ENCODE measurements around the gene ANKFY1.

DNA sequence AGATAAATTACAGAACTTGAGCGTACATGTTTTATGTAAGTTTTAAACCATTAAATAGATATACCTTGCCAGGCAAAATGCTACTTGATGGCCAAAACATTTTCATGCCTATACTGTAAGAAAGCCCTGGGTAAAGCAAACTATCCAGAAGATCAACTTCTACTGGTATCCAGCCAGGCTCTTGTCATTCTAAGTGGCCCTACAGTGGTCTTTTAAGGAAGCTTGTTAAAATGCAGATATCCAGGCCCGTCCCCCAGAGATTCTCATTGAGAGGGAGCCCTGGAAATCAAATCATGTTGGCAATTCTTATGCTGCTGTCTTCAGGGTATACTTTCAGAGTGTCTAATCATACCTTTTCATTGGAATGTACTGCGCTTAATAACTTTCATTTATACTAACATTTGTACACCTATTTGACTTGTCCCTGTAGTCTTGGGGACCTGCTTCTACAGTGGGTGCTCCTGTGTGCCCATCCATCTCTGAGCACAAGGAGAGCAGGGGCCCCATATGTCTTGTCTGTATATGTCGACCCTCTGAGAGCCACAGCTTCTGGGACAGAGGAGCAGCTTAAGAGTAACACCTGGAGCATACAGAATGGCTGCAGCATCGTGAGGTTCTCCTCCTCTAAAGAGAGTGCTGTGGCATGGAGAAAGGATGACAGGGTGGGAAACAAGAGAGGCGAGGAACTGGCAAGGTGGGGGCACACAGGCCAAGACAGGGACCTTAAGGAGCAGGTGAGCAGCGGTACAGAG is 43.6 kb upstream of the ANKFY1 start:
- no peak for TF ChIP-seq POLR2A (IDR thresholded peaks at IDR 0.05)
- TF ChIP-seq, protein P1, sequence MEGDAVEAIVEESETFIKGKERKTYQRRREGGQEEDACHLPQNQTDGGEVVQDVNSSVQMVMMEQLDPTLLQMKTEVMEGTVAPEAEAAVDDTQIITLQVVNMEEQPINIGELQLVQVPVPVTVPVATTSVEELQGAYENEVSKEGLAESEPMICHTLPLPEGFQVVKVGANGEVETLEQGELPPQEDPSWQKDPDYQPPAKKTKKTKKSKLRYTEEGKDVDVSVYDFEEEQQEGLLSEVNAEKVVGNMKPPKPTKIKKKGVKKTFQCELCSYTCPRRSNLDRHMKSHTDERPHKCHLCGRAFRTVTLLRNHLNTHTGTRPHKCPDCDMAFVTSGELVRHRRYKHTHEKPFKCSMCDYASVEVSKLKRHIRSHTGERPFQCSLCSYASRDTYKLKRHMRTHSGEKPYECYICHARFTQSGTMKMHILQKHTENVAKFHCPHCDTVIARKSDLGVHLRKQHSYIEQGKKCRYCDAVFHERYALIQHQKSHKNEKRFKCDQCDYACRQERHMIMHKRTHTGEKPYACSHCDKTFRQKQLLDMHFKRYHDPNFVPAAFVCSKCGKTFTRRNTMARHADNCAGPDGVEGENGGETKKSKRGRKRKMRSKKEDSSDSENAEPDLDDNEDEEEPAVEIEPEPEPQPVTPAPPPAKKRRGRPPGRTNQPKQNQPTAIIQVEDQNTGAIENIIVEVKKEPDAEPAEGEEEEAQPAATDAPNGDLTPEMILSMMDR (IDR thresholded peaks at IDR 0.05), result no peak
